ENCODE data around the gene LETM1.

DNA sequence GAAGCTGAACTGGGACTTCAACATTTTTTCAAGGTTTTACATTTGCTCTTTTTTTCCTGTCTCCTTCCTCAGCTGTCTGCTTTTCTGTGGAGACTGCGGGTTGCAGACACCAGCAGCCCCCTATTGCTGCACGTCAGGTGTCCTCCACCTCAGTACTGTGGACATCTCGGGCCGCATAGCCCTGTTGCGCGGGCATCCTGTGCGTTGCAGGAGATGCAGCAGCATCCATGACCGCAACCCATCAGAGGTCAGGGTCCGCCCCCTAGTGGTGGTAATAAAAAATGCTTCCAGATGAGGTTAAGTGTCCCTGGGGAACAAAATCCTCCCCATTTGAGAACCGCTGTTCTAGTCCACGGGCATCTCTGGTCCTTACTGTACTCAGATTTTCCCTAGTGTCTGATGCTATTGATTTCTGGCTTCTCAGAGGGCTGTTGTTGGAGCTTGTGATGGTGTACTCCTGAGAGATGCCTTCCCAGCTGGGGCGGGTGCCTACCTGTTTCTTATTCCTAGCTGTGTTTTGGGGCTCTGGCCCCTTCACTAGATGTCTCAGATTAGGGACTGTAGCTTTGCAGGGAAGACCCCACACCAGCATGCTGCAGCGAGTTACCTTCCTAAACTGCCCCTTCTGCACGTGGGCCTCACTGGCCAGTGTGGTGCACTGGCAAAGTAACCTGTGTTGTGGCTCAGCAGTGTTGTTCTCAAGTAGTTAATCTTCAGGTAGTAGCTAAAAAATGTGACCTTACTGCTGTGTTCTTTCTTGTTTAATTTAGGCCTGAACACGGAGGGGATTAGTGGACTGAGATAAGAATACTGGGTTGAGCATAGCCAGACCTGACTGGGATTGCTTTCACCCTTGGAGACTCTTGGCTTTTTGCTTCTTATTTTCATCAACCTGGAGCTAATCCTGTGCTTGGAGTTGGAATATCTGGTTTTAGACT, 43.5 kb upstream of the LETM1 start:
- TF ChIP-seq CTCF (IDR thresholded peaks at IDR 0.05; ENCODE audit: extremely low read depth in 1 of 2, insufficient read depth in 1 of 2, low read depth in 1 of 2, low read length in 2 of 2) (peak; percentile 79 to 94), POLR2A (IDR thresholded peaks at IDR 0.05; ENCODE audit: low read depth, low read length) (no peak), POLR2AphosphoS5 (IDR thresholded peaks at IDR 0.05; ENCODE audit: insufficient read depth, low read depth, low read length) (no peak)

All from endothelial cell of umbilical vein (primary cell).